ENCODE measurements around the gene CDH5.

The CDH5 gene

DNA sequence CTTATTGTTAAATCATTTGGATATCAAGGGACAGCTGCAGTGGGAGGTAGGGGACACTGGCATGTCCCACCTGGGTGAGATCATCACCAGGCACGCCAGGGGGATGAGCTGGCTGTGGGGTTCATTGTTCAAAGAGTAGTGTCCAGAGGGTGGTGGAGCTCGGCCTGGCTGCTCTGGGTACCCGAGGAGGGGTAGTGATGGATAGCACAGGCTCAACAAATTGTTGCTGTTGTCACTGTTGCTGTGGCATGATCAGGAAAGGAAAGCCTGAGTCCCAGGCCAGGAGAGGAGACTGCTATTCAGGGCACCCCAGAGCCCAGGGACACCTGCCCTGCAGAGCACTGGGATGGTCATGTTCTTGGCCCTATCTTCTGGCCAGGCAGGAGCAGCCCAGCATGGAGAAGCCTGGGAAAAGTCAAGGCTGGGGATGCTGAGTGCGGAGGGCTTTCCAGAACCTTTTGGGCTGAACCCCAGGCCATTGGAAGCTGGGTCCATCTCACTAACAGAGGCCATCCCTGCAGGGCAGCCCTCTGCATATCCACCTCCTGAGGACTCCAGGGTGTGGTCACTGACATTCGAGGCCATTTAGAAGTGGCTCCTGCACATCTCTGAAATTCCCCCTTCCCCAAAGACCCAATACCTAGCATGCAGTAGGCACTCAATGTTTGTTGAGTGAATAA, 72.7 kb downstream of the CDH5 start:
- Histone ChIP-seq H3K9me3 (ENCODE audit: insufficient read depth, low read length) (no peaks in the 10 kb centered on the region), H3K9ac (ENCODE audit: low read length) (no peak overlapping the region), H3K36me3 (ENCODE audit: low read length) (no peaks in the 10 kb centered on the region), H3F3A (ENCODE audit: insufficient read depth) (no peaks in the 10 kb centered on the region), H4K20me1 (ENCODE audit: low read depth, low read length) (no peaks in the 10 kb centered on the region), H3K4me2 (ENCODE audit: low read depth, low read length, poor library complexity, severe bottlenecking) (no peak overlapping the region), H3K27ac (ENCODE audit: low read depth, low read length) (no peak overlapping the region), H3K79me2 (ENCODE audit: insufficient read depth, low read length) (no peaks in the 10 kb centered on the region), H3K9me2 (replicated peaks; ENCODE audit: insufficient read depth, low read length) (no peaks in the 10 kb centered on the region), H2AFZ (ENCODE audit: low read depth, low read length, severe bottlenecking) (no peak overlapping the region), H3K27me3 (ENCODE audit: low read length) (no peaks in the 10 kb centered on the region), H3K4me3 (ENCODE audit: insufficient read depth, low read length, poor library complexity, severe bottlenecking) (no peak overlapping the region)
- TF ChIP-seq CTCF (IDR thresholded peaks at IDR 0.05; ENCODE audit: insufficient read depth, low read length, poor library complexity, severe bottlenecking) (no peak), EZH2phosphoT487 (conservative IDR thresholded peaks at IDR 0.05; ENCODE audit: low read length) (no peak)

DNA sequence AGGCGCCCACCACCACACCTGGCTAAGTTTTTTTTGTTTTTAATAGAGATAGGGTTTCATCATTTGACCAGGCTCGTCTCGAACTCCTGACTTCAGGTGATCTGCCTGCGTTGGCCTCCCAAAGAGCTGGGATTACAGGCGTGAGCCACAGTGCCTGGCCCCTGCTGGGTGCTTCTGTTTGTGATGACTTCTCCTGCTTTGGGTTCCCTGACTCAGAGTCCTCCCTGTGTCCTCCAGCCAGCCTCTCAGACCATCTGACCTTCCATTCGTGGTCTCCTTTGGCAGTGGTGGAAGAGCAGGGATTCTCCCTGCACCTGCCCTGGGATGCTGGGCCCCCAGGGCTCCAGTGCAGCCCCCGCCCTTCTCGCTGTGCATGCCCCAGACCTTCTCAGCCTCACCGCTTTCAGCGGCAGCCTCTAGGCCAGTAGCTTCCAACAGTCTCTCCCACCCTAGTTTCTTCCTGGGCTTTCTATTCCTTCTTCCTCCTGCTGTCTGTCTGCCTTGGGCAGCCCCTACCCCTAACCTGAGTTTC, 73.8 kb downstream of the CDH5 start:
- Histone ChIP-seq H3K4me3 (ENCODE audit: insufficient read depth, low read length, poor library complexity, severe bottlenecking) (no peak overlapping the region), H4K20me1 (ENCODE audit: low read depth, low read length) (no peaks in the 10 kb centered on the region), H2AFZ (ENCODE audit: low read depth, low read length, severe bottlenecking) (no peak overlapping the region), H3K9me2 (replicated peaks; ENCODE audit: insufficient read depth, low read length) (no peaks in the 10 kb centered on the region), H3K9ac (ENCODE audit: low read length) (no peak overlapping the region), H3K4me2 (ENCODE audit: low read depth, low read length, poor library complexity, severe bottlenecking) (no peak overlapping the region), H3K9me3 (ENCODE audit: insufficient read depth, low read length) (no peaks in the 10 kb centered on the region), H3K36me3 (ENCODE audit: low read length) (no peaks in the 10 kb centered on the region), H3F3A (ENCODE audit: insufficient read depth) (no peaks in the 10 kb centered on the region), H3K27ac (ENCODE audit: low read depth, low read length) (no peak overlapping the region), H3K79me2 (ENCODE audit: insufficient read depth, low read length) (no peaks in the 10 kb centered on the region), H3K27me3 (ENCODE audit: low read length) (no peaks in the 10 kb centered on the region)
- TF ChIP-seq EZH2phosphoT487 (conservative IDR thresholded peaks at IDR 0.05; ENCODE audit: low read length) (no peak), CTCF (IDR thresholded peaks at IDR 0.05; ENCODE audit: insufficient read depth, low read length, poor library complexity, severe bottlenecking) (no peak)

DNA sequence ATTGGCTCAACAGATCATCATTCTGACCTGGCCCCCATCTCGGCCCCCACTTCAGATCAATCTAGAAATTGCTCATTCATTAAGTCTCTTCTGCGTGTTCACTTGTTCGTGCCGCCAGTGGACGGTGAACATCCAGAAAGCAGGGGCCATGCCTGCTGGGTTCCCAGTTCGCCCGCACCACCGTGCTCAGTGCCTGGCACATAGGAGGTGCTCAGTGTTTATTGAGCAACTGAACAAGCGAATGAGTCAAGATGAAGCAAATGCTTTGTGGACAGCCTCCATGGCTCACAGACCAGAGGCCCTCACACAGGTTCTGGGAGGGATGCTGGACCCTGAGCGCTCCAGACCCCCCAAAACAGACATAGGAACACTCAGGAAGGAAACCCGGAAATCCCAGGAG, 74.5 kb downstream of the CDH5 start:
- Histone ChIP-seq H3K79me2 (ENCODE audit: insufficient read depth, low read length) (no peaks in the 10 kb centered on the region), H3K27ac (ENCODE audit: low read depth, low read length) (no peak overlapping the region), H3K9ac (ENCODE audit: low read length) (no peak overlapping the region), H3K27me3 (ENCODE audit: low read length) (no peaks in the 10 kb centered on the region), H3K4me2 (ENCODE audit: low read depth, low read length, poor library complexity, severe bottlenecking) (no peak overlapping the region), H3K4me3 (ENCODE audit: insufficient read depth, low read length, poor library complexity, severe bottlenecking) (no peak overlapping the region), H4K20me1 (ENCODE audit: low read depth, low read length) (no peaks in the 10 kb centered on the region), H3K9me3 (ENCODE audit: insufficient read depth, low read length) (no peaks in the 10 kb centered on the region), H2AFZ (ENCODE audit: low read depth, low read length, severe bottlenecking) (no peak overlapping the region), H3K36me3 (ENCODE audit: low read length) (no peaks in the 10 kb centered on the region), H3K9me2 (replicated peaks; ENCODE audit: insufficient read depth, low read length) (no peaks in the 10 kb centered on the region), H3F3A (ENCODE audit: insufficient read depth) (no peaks in the 10 kb centered on the region)
- no peak for TF ChIP-seq EZH2phosphoT487 (conservative IDR thresholded peaks at IDR 0.05; ENCODE audit: low read length)
- no peak for TF ChIP-seq CTCF (IDR thresholded peaks at IDR 0.05; ENCODE audit: insufficient read depth, low read length, poor library complexity, severe bottlenecking)

Data from SU-DHL-6 (cell line).